Effector CD4-positive, alpha-beta T cell (primary cell): ENCODE results near the gene ACO2.

ENCODE experiments used
- DNase-seq: peaks from one replicate; pipeline ENCODE4 v3.0.0-alpha.2; 2020

ACO2 gene

DNA sequence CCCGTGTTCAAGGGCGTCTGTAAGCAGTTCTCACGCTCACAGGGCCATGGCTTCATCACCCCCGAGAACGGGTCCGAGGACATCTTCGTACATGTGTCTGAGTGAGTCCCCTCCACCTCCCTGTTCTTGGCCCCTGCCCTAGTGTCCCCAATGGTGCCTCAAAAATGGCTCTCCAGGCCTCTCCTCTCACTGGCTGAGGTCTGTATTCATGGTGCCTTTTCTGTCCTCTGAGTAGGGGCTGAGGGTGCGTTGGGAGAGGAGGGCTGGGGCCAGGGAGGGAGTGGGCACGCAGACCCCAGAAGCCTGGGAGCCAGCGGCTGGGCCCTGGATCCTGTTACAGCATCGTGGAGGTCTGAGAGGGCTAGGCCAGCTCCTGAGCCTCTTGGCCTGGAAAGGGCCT, 104.8 kb downstream of the ACO2 start:
- DNase-seq = no peak

- DNase-seq = no peak
Observed at GRCh38 chr22:41574847-41575381, 106.0 kb downstream of the ACO2 start.

DNA sequence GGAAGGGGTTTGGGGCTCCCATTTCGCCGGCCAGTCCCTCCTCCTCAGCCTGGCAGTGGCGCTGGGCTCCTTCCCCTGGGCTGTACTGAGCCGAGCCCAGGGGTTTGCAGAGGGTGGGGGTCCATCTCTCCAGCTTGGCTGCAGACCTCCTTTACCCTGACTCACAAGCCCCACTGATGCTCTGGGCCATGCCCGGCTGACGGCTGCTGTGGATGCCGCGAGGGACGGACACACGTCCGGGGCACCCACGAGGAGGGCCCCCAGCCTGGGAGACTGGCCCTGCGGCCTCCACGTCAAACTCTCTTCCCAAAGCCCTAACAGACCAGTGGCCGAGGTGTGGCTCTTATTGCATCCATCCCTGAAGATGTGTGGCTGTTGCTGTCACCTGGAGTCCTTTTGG, 106.6 kb downstream of the ACO2 start:
- no peak for DNase-seq

DNA sequence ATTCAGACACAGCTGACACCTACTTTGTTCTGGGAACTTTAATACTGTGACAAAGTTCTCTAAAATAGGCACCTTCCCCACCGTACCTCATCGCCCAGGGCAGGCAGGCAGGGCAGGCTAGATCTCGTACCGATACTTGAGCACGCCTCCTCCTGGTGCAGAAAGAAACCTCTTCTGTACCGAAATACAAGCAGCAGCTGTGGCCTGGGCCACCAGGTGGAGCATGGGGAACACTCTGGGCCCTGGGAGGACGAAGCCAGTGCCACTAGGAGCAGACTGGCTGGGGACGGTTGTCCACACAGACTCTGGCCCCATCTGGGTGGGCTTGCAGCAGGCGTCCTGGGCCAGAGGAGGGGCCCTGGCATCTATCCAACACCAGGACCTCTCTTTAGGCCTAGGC, 108.0 kb downstream of the ACO2 start:
- DNase-seq = no peak

DNA sequence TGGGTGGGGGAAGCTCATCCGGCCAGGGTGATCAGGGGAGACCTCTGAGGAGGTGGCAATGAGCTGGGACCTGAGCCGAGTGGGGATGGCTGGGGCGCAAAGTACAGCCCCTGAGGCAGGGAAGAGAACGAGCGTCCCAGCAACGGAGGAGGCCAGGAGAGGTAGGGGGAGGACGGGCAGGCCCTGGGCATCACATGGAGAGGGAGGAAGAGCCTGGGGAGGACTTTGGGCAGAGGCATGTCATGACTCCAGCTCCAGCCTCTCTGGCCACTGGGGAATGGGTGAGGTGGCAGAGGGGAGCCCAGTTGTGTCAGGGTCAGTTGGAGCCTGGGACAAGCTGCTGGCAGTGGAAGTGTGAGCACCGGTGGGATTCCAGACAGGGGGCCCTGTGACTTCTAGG, 109.2 kb downstream of the ACO2 start:
- DNase-seq = no peak
